ENCODE data around the gene HYI.

Gene HYI

GRCh38 chr1:43444151-43444828 lies 9.4 kb downstream of the HYI start:
- DNase-seq, result no peak

GRCh38 chr1:43443197-43443946 lies 10.4 kb downstream of the HYI start:
- DNase-seq, result no peak

GRCh38 chr1:43442756-43443155 lies 11.0 kb downstream of the HYI start:
- DNase-seq, result no peak

- DNase-seq, result no peak
Measured at GRCh38 chr1:43441894-43442637, 11.7 kb downstream of the HYI start.

- no peak for DNase-seq
Measured at GRCh38 chr1:43441166-43441893, 12.4 kb downstream of the HYI start.

- DNase-seq, result no peak
Measured at GRCh38 chr1:43440358-43440757, 13.4 kb downstream of the HYI start.

GRCh38 chr1:43439781-43440180 lies 13.9 kb downstream of the HYI start:
- DNase-seq, result no peak

- DNase-seq, result no peak
Measured at GRCh38 chr1:43438953-43439581, 14.7 kb downstream of the HYI start.

- no peak for DNase-seq
Measured at GRCh38 chr1:43438576-43438952, 15.2 kb downstream of the HYI start.

GRCh38 chr1:43438006-43438405 lies 15.7 kb downstream of the HYI start:
- no peak for DNase-seq

- no peak for DNase-seq
Measured at GRCh38 chr1:43437031-43437973, 16.4 kb downstream of the HYI start.

GRCh38 chr1:43436371-43436770 lies 17.4 kb downstream of the HYI start:
- DNase-seq, result no peak

- DNase-seq, result no peak
Measured at GRCh38 chr1:43435146-43436145, 18.3 kb downstream of the HYI start.

- no peak for DNase-seq
Measured at GRCh38 chr1:43434256-43434655, 19.5 kb downstream of the HYI start.

- DNase-seq, result no peak
Measured at GRCh38 chr1:43432907-43433306, 20.8 kb downstream of the HYI start.

GRCh38 chr1:43432171-43432860 lies 21.4 kb downstream of the HYI start:
- no peak for DNase-seq

GRCh38 chr1:43431676-43432075 lies 22.1 kb downstream of the HYI start:
- no peak for DNase-seq

- no peak for DNase-seq
Measured at GRCh38 chr1:43430831-43431230, 22.9 kb downstream of the HYI start.

- DNase-seq, result no peak
Measured at GRCh38 chr1:43427941-43428340, 25.8 kb downstream of the HYI start.

GRCh38 chr1:43427524-43427923 lies 26.2 kb downstream of the HYI start:
- DNase-seq, result no peak

Measured in SW 1271 (cell line).